HEK293 (cell line): ENCODE results near the gene MC1R.

Source experiments
- CTCF ChIP-seq: fragments of 450-650 bp; formaldehyde crosslinking; IDR thresholded peaks from 2 replicates; pipeline ENCODE4 v1.5.1; 2016; ENCODE audit warnings: missing biosample characterization, missing genetic modification characterization
- FEZF1 ChIP-seq: fragments of 450-650 bp; formaldehyde crosslinking; IDR thresholded peaks from 2 replicates; pipeline ENCODE4 v1.5.1; 2016; ENCODE audit warnings: missing biosample characterization, missing genetic modification characterization
- KLF9 ChIP-seq: fragments of 450-650 bp; formaldehyde crosslinking; IDR thresholded peaks from 2 replicates; pipeline ENCODE4 v1.5.1; 2016; ENCODE audit warnings: missing biosample characterization, missing genetic modification characterization, low read depth
- OSR2 ChIP-seq: fragments of 450-650 bp; formaldehyde crosslinking; IDR thresholded peaks from 2 replicates; pipeline ENCODE4 v1.5.1; 2016; ENCODE audit warnings: missing biosample characterization, missing genetic modification characterization
- PRDM2 ChIP-seq: fragments of 450-650 bp; formaldehyde crosslinking; IDR thresholded peaks from 2 replicates; pipeline ENCODE4 v1.5.1; 2016; ENCODE audit warnings: missing biosample characterization, missing genetic modification characterization, borderline replicate concordance
- REPIN1 ChIP-seq: fragments of 450-650 bp; formaldehyde crosslinking; IDR thresholded peaks from 2 replicates; pipeline ENCODE4 v1.5.1; 2017; ENCODE audit warnings: missing biosample characterization, missing genetic modification characterization, low read depth
- SCRT2 ChIP-seq: fragments of 450-650 bp; formaldehyde crosslinking; IDR thresholded peaks from 2 replicates; pipeline ENCODE4 v1.5.1; 2016; ENCODE audit warnings: missing biosample characterization, missing genetic modification characterization
- SETDB1 ChIP-seq: IDR thresholded peaks from one replicate; pipeline ENCODE4 v1.6.1; 2017; ENCODE audit warnings: mild to moderate bottlenecking, low read length, moderate library complexity, mixed read lengths; ENCODE audit not compliant: insufficient read length
- ZBTB10 ChIP-seq: fragments of 450-650 bp; formaldehyde crosslinking; IDR thresholded peaks from 2 replicates; pipeline ENCODE4 v1.5.1; 2016; ENCODE audit warnings: missing biosample characterization, missing genetic modification characterization
- ZEB2 ChIP-seq: fragments of 450-650 bp; formaldehyde crosslinking; IDR thresholded peaks from 2 replicates; pipeline ENCODE4 v1.5.1; 2016; ENCODE audit warnings: missing biosample characterization, missing genetic modification characterization
- ZNF112 ChIP-seq: fragments of 450-650 bp; formaldehyde crosslinking; IDR thresholded peaks from 2 replicates; pipeline ENCODE4 v1.5.0; 2017; ENCODE audit warnings: missing biosample characterization, missing genetic modification characterization
- ZNF114 ChIP-seq: fragments of 450-650 bp; formaldehyde crosslinking; IDR thresholded peaks from 2 replicates; pipeline ENCODE4 v1.5.0; 2017; ENCODE audit warnings: missing biosample characterization, missing genetic modification characterization
- ZNF121 ChIP-seq: fragments of 450-650 bp; formaldehyde crosslinking; IDR thresholded peaks from 2 replicates; pipeline ENCODE4 v1.5.1; 2016; ENCODE audit warnings: missing biosample characterization, missing genetic modification characterization
- ZNF140 ChIP-seq: fragments of 450-650 bp; formaldehyde crosslinking; IDR thresholded peaks from 2 replicates; pipeline ENCODE4 v1.5.1; 2016; ENCODE audit warnings: missing biosample characterization, missing genetic modification characterization
- ZNF169 ChIP-seq: fragments of 450-650 bp; formaldehyde crosslinking; IDR thresholded peaks from 2 replicates; pipeline ENCODE4 v1.5.1; 2016; ENCODE audit warnings: missing biosample characterization, missing genetic modification characterization
- ZNF2 ChIP-seq: fragments of 450-650 bp; formaldehyde crosslinking; IDR thresholded peaks from 2 replicates; pipeline ENCODE4 v1.5.1; 2016; ENCODE audit warnings: missing biosample characterization, missing genetic modification characterization
- ZNF202 ChIP-seq: fragments of 450-650 bp; formaldehyde crosslinking; IDR thresholded peaks from 2 replicates; pipeline ENCODE4 v1.5.1; 2016; ENCODE audit warnings: missing biosample characterization, missing genetic modification characterization, borderline replicate concordance
- ZNF211 ChIP-seq: fragments of 450-650 bp; formaldehyde crosslinking; IDR thresholded peaks from 2 replicates; pipeline ENCODE4 v1.5.1; 2016; ENCODE audit warnings: low read depth, missing biosample characterization, missing genetic modification characterization
- ZNF239 ChIP-seq: fragments of 450-650 bp; formaldehyde crosslinking; IDR thresholded peaks from 2 replicates; pipeline ENCODE4 v1.5.1; 2016; ENCODE audit warnings: missing biosample characterization, missing genetic modification characterization
- ZNF311 ChIP-seq: fragments of 450-650 bp; formaldehyde crosslinking; IDR thresholded peaks from 2 replicates; pipeline ENCODE4 v1.5.1; 2017; ENCODE audit warnings: missing biosample characterization, missing genetic modification characterization, borderline replicate concordance
- ZNF324 ChIP-seq: fragments of 450-650 bp; formaldehyde crosslinking; IDR thresholded peaks from 2 replicates; pipeline ENCODE4 v1.5.1; 2016; ENCODE audit warnings: missing biosample characterization, missing genetic modification characterization
- ZNF366 ChIP-seq: fragments of 450-650 bp; formaldehyde crosslinking; conservative IDR thresholded peaks from 2 replicates; pipeline ENCODE4 v1.5.1; 2016; ENCODE audit warnings: missing biosample characterization, missing genetic modification characterization
- ZNF423 ChIP-seq: fragments of 450-650 bp; formaldehyde crosslinking; IDR thresholded peaks from 2 replicates; pipeline ENCODE4 v1.5.1; 2016; ENCODE audit warnings: missing biosample characterization, missing genetic modification characterization
- ZNF488 ChIP-seq: fragments of 450-650 bp; formaldehyde crosslinking; IDR thresholded peaks from 2 replicates; pipeline ENCODE4 v1.5.1; 2016; ENCODE audit warnings: missing biosample characterization, missing genetic modification characterization
- ZNF548 ChIP-seq: fragments of 450-650 bp; formaldehyde crosslinking; IDR thresholded peaks from 2 replicates; pipeline ENCODE4 v1.5.1; 2016; ENCODE audit warnings: missing biosample characterization, missing genetic modification characterization
- ZNF580 ChIP-seq: fragments of 450-650 bp; formaldehyde crosslinking; IDR thresholded peaks from 2 replicates; pipeline ENCODE4 v1.5.1; 2016; ENCODE audit warnings: missing biosample characterization, missing genetic modification characterization
- ZNF600 ChIP-seq: fragments of 450-650 bp; formaldehyde crosslinking; IDR thresholded peaks from 2 replicates; pipeline ENCODE4 v1.5.1; 2016; ENCODE audit warnings: missing biosample characterization, missing genetic modification characterization
- ZNF621 ChIP-seq: fragments of 450-650 bp; formaldehyde crosslinking; IDR thresholded peaks from 2 replicates; pipeline ENCODE4 v1.5.1; 2017; ENCODE audit warnings: missing biosample characterization, missing genetic modification characterization
- ZNF747 ChIP-seq: fragments of 450-650 bp; formaldehyde crosslinking; IDR thresholded peaks from 2 replicates; pipeline ENCODE4 v1.5.1; 2016; ENCODE audit warnings: missing biosample characterization, missing genetic modification characterization
- ZXDB ChIP-seq: fragments of 450-650 bp; formaldehyde crosslinking; IDR thresholded peaks from 2 replicates; pipeline ENCODE4 v1.5.1; 2016; ENCODE audit warnings: missing biosample characterization, missing genetic modification characterization

The MC1R gene

GRCh38 chr16:89917773-89918452 lies 749 bp upstream of the MC1R start (continued):
- TF ChIP-seq OSR2 (tag by site-specific recombination) (peak; percentile 85), FEZF1 (tag by site-specific recombination) (peak; percentile 78), ZNF121 (tag by site-specific recombination) (no peak), ZBTB10 (peak; percentile 77), ZNF2 (tag by site-specific recombination) (peak; percentile 69; the same call in 1 of the 2 replicates), ZNF580 (0 out of 2 replicates have a peak, but pooled peaks have one; percentile 12), KLF9 (tag by site-specific recombination) (peak; percentile 91), ZNF423 (tag by site-specific recombination) (peak; percentile 99), REPIN1 (tag by site-specific recombination) (no peak), ZEB2 (tag by site-specific recombination) (peak; percentile 87), ZNF488 (tag by site-specific recombination) (peak; percentile 21; the same call in 1 of the 2 replicates), CTCF (tag by site-specific recombination) (no peak; the same call in 1 of the 2 replicates), ZNF140 (tag by site-specific recombination) (no peak), PRDM2 (no peak), ZNF600 (tag by site-specific recombination) (peak; percentile 98), ZNF169 (tag by site-specific recombination) (no peak), ZXDB (tag by site-specific recombination) (peak; percentile 98), ZNF366 (tag by site-specific recombination) (peak; percentile 83), SCRT2 (tag by site-specific recombination) (peak; percentile 47), ZNF239 (tag by site-specific recombination) (no peak), ZNF548 (tag by site-specific recombination) (no peak), ZNF747 (no peak), ZNF311 (tag by site-specific recombination) (no peak), ZNF112 (tag by site-specific recombination) (no peak), ZNF621 (tag by site-specific recombination) (no peak), ZNF324 (tag by site-specific recombination) (peak; percentile 66; the same call in 1 of the 2 replicates), ZNF202 (tag by site-specific recombination) (no peak), ZNF211 (tag by site-specific recombination) (no peak), SETDB1 (no peak), ZNF114 (tag by site-specific recombination) (no peak)
